ENCODE results near the gene LUC7L. TPM values are rescaled to one million over a fixed set of nuclear protein-coding genes. Genes with fewer than 3 reads are reported as not detected.

Gene LUC7L
- total RNA-seq, 2 donors from 2014 or later: 37.1 to 55.4 TPM

DNA sequence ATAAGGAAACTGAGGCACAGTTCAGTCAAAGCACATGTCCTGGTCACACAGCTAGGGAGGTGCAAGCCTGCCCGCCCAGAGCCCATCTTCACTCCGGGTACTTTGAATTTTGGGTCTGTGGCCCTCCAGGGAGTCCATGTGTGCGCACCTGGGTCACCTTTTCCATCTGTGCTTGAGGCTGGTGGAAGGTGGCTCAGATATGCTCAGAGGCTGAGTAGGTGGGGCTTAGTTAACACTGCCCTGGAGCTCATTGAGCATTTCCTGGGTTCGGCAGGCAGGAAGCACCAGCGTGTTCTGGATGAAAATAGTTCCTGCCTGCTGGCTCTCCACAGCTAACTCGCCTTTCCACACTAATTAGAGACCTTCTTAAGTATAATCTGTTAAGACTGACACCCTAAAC, 24.6 kb upstream of the LUC7L start:
- intact Hi-C loops (cut with DNase I): no loop called here
- no peaks in the 10 kb centered on the region for H3K36me3 ChIP-seq
- TF ChIP-seq, protein P1, sequence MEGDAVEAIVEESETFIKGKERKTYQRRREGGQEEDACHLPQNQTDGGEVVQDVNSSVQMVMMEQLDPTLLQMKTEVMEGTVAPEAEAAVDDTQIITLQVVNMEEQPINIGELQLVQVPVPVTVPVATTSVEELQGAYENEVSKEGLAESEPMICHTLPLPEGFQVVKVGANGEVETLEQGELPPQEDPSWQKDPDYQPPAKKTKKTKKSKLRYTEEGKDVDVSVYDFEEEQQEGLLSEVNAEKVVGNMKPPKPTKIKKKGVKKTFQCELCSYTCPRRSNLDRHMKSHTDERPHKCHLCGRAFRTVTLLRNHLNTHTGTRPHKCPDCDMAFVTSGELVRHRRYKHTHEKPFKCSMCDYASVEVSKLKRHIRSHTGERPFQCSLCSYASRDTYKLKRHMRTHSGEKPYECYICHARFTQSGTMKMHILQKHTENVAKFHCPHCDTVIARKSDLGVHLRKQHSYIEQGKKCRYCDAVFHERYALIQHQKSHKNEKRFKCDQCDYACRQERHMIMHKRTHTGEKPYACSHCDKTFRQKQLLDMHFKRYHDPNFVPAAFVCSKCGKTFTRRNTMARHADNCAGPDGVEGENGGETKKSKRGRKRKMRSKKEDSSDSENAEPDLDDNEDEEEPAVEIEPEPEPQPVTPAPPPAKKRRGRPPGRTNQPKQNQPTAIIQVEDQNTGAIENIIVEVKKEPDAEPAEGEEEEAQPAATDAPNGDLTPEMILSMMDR (IDR thresholded peaks at IDR 0.05): no peak
- DNase-seq: peak; percentile 56
- H3K4me1 ChIP-seq: peaks cover 9% of the 10 kb centered on the region
- peak overlapping the region; percentile 39 for H3K27ac ChIP-seq
- H3K9me3 ChIP-seq: no peaks in the 10 kb centered on the region
- H3K4me3 ChIP-seq: no peak overlapping the region
- H3K9ac ChIP-seq (ENCODE audit: low read depth in 2 of 2, low read length in 2 of 2): no peak overlapping the region
- no peaks in the 10 kb centered on the region for H3K27me3 ChIP-seq

DNA sequence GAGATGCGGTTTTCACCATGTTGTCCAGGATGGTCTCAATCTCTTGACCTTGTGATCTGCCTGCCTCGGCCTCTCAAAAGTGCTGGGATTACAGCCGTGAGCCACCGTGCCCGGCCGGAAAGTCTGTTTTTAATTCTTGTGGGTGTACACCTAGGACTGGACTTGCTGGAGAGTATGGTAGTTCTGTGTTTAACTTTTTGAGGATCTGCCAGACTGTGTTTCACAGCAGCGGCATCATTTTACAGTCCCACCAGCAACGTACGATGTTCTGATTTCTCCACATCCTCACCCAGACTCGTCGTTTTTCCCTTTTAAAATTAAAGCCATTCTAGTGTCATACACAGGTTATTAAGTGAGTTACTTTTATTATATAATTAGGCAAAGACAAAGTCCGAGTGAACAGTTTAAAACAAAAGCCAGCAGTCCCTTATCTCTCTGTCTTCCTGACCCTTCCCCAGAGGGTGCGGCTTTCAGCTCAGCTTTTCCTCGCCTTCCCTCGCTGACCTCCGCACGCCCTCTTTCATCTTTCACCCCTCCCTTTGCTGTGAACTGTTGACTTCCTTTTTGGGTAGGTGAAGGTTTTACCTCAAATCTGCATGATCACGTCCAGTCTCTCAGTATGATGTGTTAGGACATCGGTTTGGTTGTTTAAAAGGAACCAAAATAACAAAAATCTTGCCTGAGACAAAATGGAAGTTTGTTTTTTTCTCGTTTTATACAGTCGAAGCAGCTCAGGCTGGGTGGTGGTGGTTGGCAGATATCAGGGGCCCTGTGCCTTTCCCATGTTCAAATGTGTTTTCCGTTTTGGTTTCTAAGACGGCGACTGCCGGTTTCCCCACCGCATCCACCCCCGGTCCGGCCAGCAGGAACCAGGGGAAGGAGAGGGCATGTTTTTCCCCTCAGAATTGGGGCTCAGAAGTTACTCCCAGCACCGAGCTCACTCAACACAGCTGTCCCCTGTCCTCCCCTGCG, 23.4 kb upstream of the LUC7L start:
- Histone ChIP-seq H3K9me3 (no peaks in the 10 kb centered on the region), H3K36me3 (no peaks in the 10 kb centered on the region), H3K4me3 (no peak overlapping the region), H3K27ac (peak overlapping the region; percentile 39), H3K27me3 (no peaks in the 10 kb centered on the region), H3K4me1 (peaks cover 9% of the 10 kb centered on the region), H3K9ac (ENCODE audit: low read depth in 2 of 2, low read length in 2 of 2) (peak overlapping the region in 1 of 2 donors; percentile 48)
- intact Hi-C loops (cut with DNase I): no loop called here
- TF ChIP-seq, protein P1 (IDR thresholded peaks at IDR 0.05): no peak
- peak; percentile 84 for DNase-seq

GRCh38 chr16:249431-249830, 20.2 kb upstream of the LUC7L start:
- H3K27me3 ChIP-seq: no peaks in the 10 kb centered on the region
- peaks cover 9% of the 10 kb centered on the region for H3K4me1 ChIP-seq
- H3K9me3 ChIP-seq: no peaks in the 10 kb centered on the region
- no peaks in the 10 kb centered on the region for H3K36me3 ChIP-seq
- no peak overlapping the region for H3K27ac ChIP-seq
- H3K9ac ChIP-seq (ENCODE audit: low read depth in 2 of 2, low read length in 2 of 2): no peak overlapping the region
- intact Hi-C loops (cut with DNase I): no loop called here
- no peak for DNase-seq
- no peak overlapping the region for H3K4me3 ChIP-seq
- TF ChIP-seq, protein P1 (IDR thresholded peaks at IDR 0.05): no peak

GRCh38 chr16:247027-247426, 17.8 kb upstream of the LUC7L start:
- no peaks in the 10 kb centered on the region for H3K27me3 ChIP-seq
- TF ChIP-seq, protein P1 (IDR thresholded peaks at IDR 0.05): no peak
- no peaks in the 10 kb centered on the region for H3K9me3 ChIP-seq
- intact Hi-C loops (cut with DNase I): no loop called here
- H3K9ac ChIP-seq (ENCODE audit: low read depth in 2 of 2, low read length in 2 of 2): no peak overlapping the region
- H3K27ac ChIP-seq: no peak overlapping the region
- H3K4me1 ChIP-seq: no peaks in the 10 kb centered on the region
- H3K4me3 ChIP-seq: no peak overlapping the region
- H3K36me3 ChIP-seq: no peaks in the 10 kb centered on the region
- DNase-seq: no peak

DNA sequence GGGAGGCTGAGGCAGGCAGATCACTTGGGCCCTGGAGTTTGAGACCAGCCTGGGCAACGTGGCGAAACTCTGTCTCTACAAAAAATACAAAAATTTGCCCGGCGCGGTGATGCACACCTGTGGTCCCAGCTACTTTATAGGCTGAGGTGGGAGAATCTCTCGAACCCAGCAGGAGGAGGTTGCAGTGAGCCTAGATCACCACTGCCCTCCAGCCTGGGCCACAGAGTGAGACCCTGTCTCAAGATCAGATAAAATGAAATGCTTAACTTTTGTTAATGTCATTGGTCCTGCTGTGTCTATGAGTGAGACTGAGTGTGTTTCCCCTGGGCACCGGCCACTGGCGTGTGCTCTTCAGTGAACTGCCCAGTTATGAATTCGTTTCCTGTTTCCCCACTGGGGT, 15.9 kb upstream of the LUC7L start:
- H3K4me3 ChIP-seq: no peak overlapping the region
- no peak for DNase-seq
- H3K4me1 ChIP-seq: peaks cover 2% of the 10 kb centered on the region
- intact Hi-C loops (cut with DNase I): no loop called here
- TF ChIP-seq, protein P1 (IDR thresholded peaks at IDR 0.05): no peak
- no peaks in the 10 kb centered on the region for H3K27me3 ChIP-seq
- H3K9me3 ChIP-seq: no peaks in the 10 kb centered on the region
- no peaks in the 10 kb centered on the region for H3K36me3 ChIP-seq
- H3K27ac ChIP-seq: no peak overlapping the region
- no peak overlapping the region for H3K9ac ChIP-seq (ENCODE audit: low read depth in 2 of 2, low read length in 2 of 2)

Measured in colonic mucosa (tissue), 4 donors.